Heart right ventricle (tissue), 16 donors: ENCODE measurements around the gene SIAH2. TPM values are rescaled to one million over a fixed set of nuclear protein-coding genes. Genes with fewer than 3 reads are reported as not detected.

Experiments
- ATAC-seq, 8 donors: fragments of 200-7000 bp; cut with Tn5 transposase; one replicate each; pipeline ENCODE4 v1.9.1; 2020; ENCODE audit warnings: mild to moderate bottlenecking in 8 of 8, moderate library complexity in 8 of 8, moderate number of reproducible peaks in 1 of 8
- DNase-seq, 2 donors: peaks; one replicate each; pipeline ENCODE4 v3.0.0-alpha.2; 2020
- H3K27ac ChIP-seq, 10 donors: fragments of 200-600 bp; sonication (generic) in 2 of 10; one replicate each; pipeline versions ENCODE4 v1.5.0 to v1.8.0; 2020 to 2022; ENCODE audit warnings: mild to moderate bottlenecking in 3 of 10
- H3K27me3 ChIP-seq, 7 donors: fragments of 200-600 bp; one replicate each; pipeline ENCODE4 v1.8.0; 2021 to 2022; ENCODE audit warnings: mild to moderate bottlenecking in 2 of 7
- H3K36me3 ChIP-seq, 9 donors: fragments of 200-600 bp; sonication (generic) in 1 of 9; one replicate each; pipeline versions ENCODE4 v1.5.0 to v1.8.0; 2020 to 2022; ENCODE audit warnings: mild to moderate bottlenecking in 2 of 9
- H3K4me1 ChIP-seq, 9 donors: fragments of 200-600 bp; sonication (generic) in 1 of 9; one replicate each; pipeline versions ENCODE4 v1.5.0 to v1.8.0; 2020 to 2022; ENCODE audit warnings: mild to moderate bottlenecking in 4 of 9
- H3K4me3 ChIP-seq, 10 donors: fragments of 200-600 bp; sonication (generic) in 2 of 10; one replicate each; pipeline versions ENCODE4 v1.5.0 to v1.8.0; 2020 to 2022; ENCODE audit warnings: mild to moderate bottlenecking in 7 of 10, moderate library complexity in 2 of 10
- H3K9me3 ChIP-seq, 11 donors: fragments of 200-600 bp in 10 of 11; sonication (generic) in 2 of 11; one replicate each; pipeline versions ENCODE4 v1.5.0 to v1.8.0; 2013 to 2022; ENCODE audit warnings: mild to moderate bottlenecking in 2 of 11, control low read depth in 1 of 11, moderate library complexity in 1 of 11
- WGBS, 2 donors: extraction: QIAGEN DNeasy Blood & Tissue Kit; methylation state at CpG; one replicate each; pipeline ENCODE4 v1.1.7; 2013; ENCODE audit warnings: inconsistent platforms in 1 of 2; 5-methylcytosine and 5-hydroxymethylcytosine counted together
- intact Hi-C, 10 donors: fragments of 100-400 bp; cut with DNase I; formaldehyde crosslinking; loops; one replicate each; pipeline versions ENCODE4 v1.11.1 to v1.14.2; 2022
- polyA plus RNA-seq, 2 donors: library from polyadenylated mRNA; stranded (reverse); fragments of 200-250 nt; gene quantifications; one replicate each; pipeline ENCODE4 v1.2.3, GENCODE V29; 2013
- total RNA-seq, 10 donors: library from RNA; stranded (reverse); fragmentation: NEBNext Ultra II Directional in 3 of 10; extraction: Animal tissue kit (Norgen Biotek cat#: 25700) in 3 of 10; gene quantifications; one replicate each; pipeline versions ENCODE4 v1.2.1 to v1.2.4, GENCODE V29; 2021 to 2023
- TF ChIP-seq, protein P1 (sequence below), 9 donors: fragments of 200-600 bp; sonication (generic) in 2 of 9; IDR thresholded peaks; one replicate each; pipeline versions ENCODE4 v1.5.0 to v1.8.0; 2021 to 2022; ENCODE audit warnings: antibody characterized with exemption in 9 of 9, mild to moderate bottlenecking in 5 of 9, moderate library complexity in 1 of 9
- donor health status: Arrhythmogenic right ventricular cardiomyopathy.
- donor health status: ischemic (EF 13 %, LVEDD 7.1; RV severe dilation, severe dysfunction).
- donor health status: healthy with polysubstance abuse.
- donor health status: DM: no; HTN: yes; CAD: no.
- donor health status: DM: no; HTN: no; CAD: no.
- donor health status: ischemic (EF 25% LVEDD 6.9; RV normal size, moderate dysfunction).
- donor health status: ischemic (EF 25% LVEDD 5.7; RV mildly dilated, moderate dysfunction).
- donor health status: healthy.
- donor health status: DM: yes; HTN: yes; CAD: no.
- donor health status: Ischemic cardiomyopathy.
- donor health status: ischemic (EF 35%, LVEDD 5.7; RV mildly dilated, moderate dysfunction).
- donor health status: nonischemic (EF 11% LVEDD 7.7; RV severe dilation, severe dysfunction).
- donor health status: DM: yes; HTN: yes; CAD: no.
- donor health status: PGD.
- donor health status: ischemic (EF 29% LVEDD 5.4; RV normal size, mild dysfunction).
- donor health status: nonischemic (EF 23%, LVEDD 6.1; RV moderate dilation, normal function).

SIAH2 gene
- total and polyA plus RNA-seq, 12 donors, result 6.1 to 30.7 (median 20.2) TPM

- no peaks in the 10 kb centered on the region for H3K36me3 ChIP-seq
- H3K9me3 ChIP-seq, result peaks cover 0 to 7% (median 0%) of the 10 kb centered on the region in 11 donors
- no peak overlapping the region for H3K27ac ChIP-seq
- H3K27me3 ChIP-seq, result no peaks in the 10 kb centered on the region
- H3K4me1 ChIP-seq, result peaks cover 0 to 7% (median 0%) of the 10 kb centered on the region in 9 donors
- DNase-seq (no peak), ATAC-seq (no peak)
- no peak overlapping the region for H3K4me3 ChIP-seq
- TF ChIP-seq, protein P1, sequence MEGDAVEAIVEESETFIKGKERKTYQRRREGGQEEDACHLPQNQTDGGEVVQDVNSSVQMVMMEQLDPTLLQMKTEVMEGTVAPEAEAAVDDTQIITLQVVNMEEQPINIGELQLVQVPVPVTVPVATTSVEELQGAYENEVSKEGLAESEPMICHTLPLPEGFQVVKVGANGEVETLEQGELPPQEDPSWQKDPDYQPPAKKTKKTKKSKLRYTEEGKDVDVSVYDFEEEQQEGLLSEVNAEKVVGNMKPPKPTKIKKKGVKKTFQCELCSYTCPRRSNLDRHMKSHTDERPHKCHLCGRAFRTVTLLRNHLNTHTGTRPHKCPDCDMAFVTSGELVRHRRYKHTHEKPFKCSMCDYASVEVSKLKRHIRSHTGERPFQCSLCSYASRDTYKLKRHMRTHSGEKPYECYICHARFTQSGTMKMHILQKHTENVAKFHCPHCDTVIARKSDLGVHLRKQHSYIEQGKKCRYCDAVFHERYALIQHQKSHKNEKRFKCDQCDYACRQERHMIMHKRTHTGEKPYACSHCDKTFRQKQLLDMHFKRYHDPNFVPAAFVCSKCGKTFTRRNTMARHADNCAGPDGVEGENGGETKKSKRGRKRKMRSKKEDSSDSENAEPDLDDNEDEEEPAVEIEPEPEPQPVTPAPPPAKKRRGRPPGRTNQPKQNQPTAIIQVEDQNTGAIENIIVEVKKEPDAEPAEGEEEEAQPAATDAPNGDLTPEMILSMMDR (IDR thresholded peaks at IDR 0.05), result no peak
- intact Hi-C loops, result no loop called here
These were observed 65.3 kb downstream of the SIAH2 start for GRCh38 chr3:150697646-150698045.

DNA sequence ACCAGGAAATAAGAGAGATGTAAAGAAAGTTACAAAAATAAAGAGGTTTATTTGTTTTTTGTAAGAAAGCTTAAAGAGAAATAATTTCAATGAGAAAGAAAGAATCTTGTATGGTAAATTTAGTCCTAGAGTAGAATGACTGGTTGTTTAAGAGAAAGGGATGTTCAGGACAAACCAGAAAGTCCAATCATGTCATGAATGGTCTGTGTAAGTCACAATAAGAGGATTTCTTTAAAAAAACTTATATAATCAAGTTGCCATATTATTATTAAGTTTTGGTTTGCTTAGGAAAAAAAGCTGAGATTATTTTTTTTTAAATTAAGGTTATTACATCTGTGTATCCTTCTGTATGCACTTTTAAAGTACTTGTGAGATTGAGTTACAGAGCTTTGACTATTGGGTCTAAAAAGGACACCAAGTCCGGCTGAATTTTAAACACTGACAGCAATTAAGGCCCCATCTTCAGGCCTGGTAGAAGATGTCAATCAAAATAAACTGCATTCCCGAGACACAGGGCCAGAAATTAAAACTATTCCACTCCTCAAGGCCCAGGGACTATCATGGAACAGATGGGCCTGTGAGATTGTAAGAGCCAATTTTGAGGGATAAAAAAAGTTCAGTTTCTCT lies 71.4 kb downstream of the SIAH2 start:
- ATAC-seq (no peak), DNase-seq (no peak)
- Histone ChIP-seq H3K9me3 (peaks cover 0 to 29% (median 0%) of the 10 kb centered on the region in 11 donors), H3K36me3 (no peaks in the 10 kb centered on the region), H3K27ac (no peak overlapping the region), H3K4me1 (no peaks in the 10 kb centered on the region), H3K27me3 (no peaks in the 10 kb centered on the region), H3K4me3 (no peak overlapping the region)
- WGBS, 2 donors, result 85% methylated on average over 2 of the region's 2 CpGs
- TF ChIP-seq, protein P1 (IDR thresholded peaks at IDR 0.05), result no peak
- intact Hi-C loops, result no loop called here

Other genes starting within 250 kb of the SIAH2 start
- gene SERP1, start 216.7 kb downstream of the SIAH2 start, total RNA-seq, result 10 to 100 TPM; 17.5 to 33.7 (median 21.9) TPM
- gene SERP1, start 216.7 kb downstream of the SIAH2 start, polyA plus RNA-seq, result 10 to 100 TPM; 17.5 to 79.0 TPM
- 10 to 100 TPM; 67.5 to 86.5 (median 76.2) TPM for gene EIF2A, start 216.4 kb downstream of the SIAH2 start, total RNA-seq
- 10 to 100 TPM; 45.8 to 47.8 TPM for gene EIF2A, start 216.4 kb downstream of the SIAH2 start, polyA plus RNA-seq
- gene SELENOT, start 159.8 kb downstream of the SIAH2 start, total RNA-seq, result 10 to 100 TPM; 63.8 to 88.2 (median 76.1) TPM
- 100 to 1,000 TPM in 1 of 2 donors, 10 to 100 TPM in 1; 15.9 to 101 TPM for gene SELENOT, start 159.8 kb downstream of the SIAH2 start, polyA plus RNA-seq
- under 1 TPM in 2 of 10 donors, not detected in 8; 0.20 to 0.56 TPM for gene ERICH6, start 59.2 kb downstream of the SIAH2 start, total RNA-seq
- not detected for gene ERICH6, start 59.2 kb downstream of the SIAH2 start, polyA plus RNA-seq
- gene MINDY4B, start 142.3 kb upstream of the SIAH2 start, total RNA-seq, result under 1 TPM in 2 of 10 donors, not detected in 8; 0.19 to 0.60 TPM
- not detected for gene MINDY4B, start 142.3 kb upstream of the SIAH2 start, polyA plus RNA-seq
- gene CLRN1, start 209.6 kb upstream of the SIAH2 start, total RNA-seq, result not detected
- gene CLRN1, start 209.6 kb upstream of the SIAH2 start, polyA plus RNA-seq, result not detected